B cell (primary cell): Measurements from ENCODE around the gene HDAC9. TPM values are rescaled to one million over a fixed set of nuclear protein-coding genes. Genes with fewer than 3 reads are reported as not detected.

Source experiments
- ATAC-seq: fragments of 200-7000 bp; cut with Tn5 transposase; one replicate; pipeline ENCODE4 v1.10.0; 2021; ENCODE audit warnings: low read depth, mild to moderate bottlenecking, moderate number of reproducible peaks, moderate library complexity
- CTCF ChIA-PET: fragments of 350-600 bp; sonication (Branson Sonifier 250); formaldehyde crosslinking; loops from one replicate; lab custom pipeline; 2021; ENCODE audit warnings: antibody characterized with exemption, inconsistent platforms; lab: Charles Lee
- POLR2A ChIA-PET: fragments of 350-600 bp; sonication (Branson Sonifier 250); formaldehyde crosslinking; loops from one replicate; lab custom pipeline; 2021; ENCODE audit warnings: antibody characterized with exemption; lab: Charles Lee
- DNase-seq: peaks from one replicate; pipeline ENCODE4 v3.0.0; 2013
- H2AFZ ChIP-seq: 2 replicates; pipeline ENCODE4 v1.6.1; 2012; ENCODE audit warnings: mild to moderate bottlenecking, low read depth, low read length; ENCODE audit not compliant: insufficient read depth, poor library complexity, severe bottlenecking
- H3K27ac ChIP-seq, 2 donors: 1 replicate in 1 of 2; 2 replicates in 1 of 2; pipeline ENCODE4 v1.5.1; 2012 to 2013; ENCODE audit warnings: low read length in 2 of 2, mild to moderate bottlenecking in 2 of 2, moderate library complexity in 1 of 2
- H3K27me3 ChIP-seq, 4 experiments: fragments of 200-600 bp in 1 of 4; sonication (generic) in 1 of 4; replicated peaks in 1 of 4; 1 replicate in 2 of 4; 2 replicates in 2 of 4; pipeline versions ENCODE4 v1.6.1 to v1.7.0; 2013 to 2016; ENCODE audit warnings: low read length in 3 of 4, mild to moderate bottlenecking in 2 of 4, mixed read lengths in 1 of 4, moderate library complexity in 1 of 4; ENCODE audit not compliant: insufficient read depth in 4 of 4, control insufficient read depth in 3 of 4; ENCODE audit errors: control extremely low read depth in 1 of 4
- H3K36me3 ChIP-seq, 2 experiments: replicated peaks in 1 of 2; 1 replicate in 1 of 2; 2 replicates in 1 of 2; pipeline versions ENCODE4 v1.6.1 to v1.7.1; 2013; ENCODE audit warnings: low read length in 1 of 2; ENCODE audit not compliant: insufficient read depth in 2 of 2, control insufficient read depth in 1 of 2; ENCODE audit errors: control extremely low read depth in 1 of 2, extremely low read depth in 1 of 2
- H3K4me1 ChIP-seq, 2 donors: fragments of 200-600 bp in 1 of 2; sonication (generic) in 1 of 2; 1 replicate in 1 of 2; 2 replicates in 1 of 2; pipeline versions ENCODE4 v1.5.1 to v1.6.1; 2013 to 2017; ENCODE audit warnings: low read length in 2 of 2; ENCODE audit not compliant: control insufficient read depth in 2 of 2, insufficient read depth in 2 of 2
- H3K4me2 ChIP-seq: replicated peaks from 2 replicates; pipeline ENCODE3; 2012; ENCODE audit warnings: mild to moderate bottlenecking, low read depth, low read length; ENCODE audit not compliant: poor library complexity, severe bottlenecking
- H3K4me3 ChIP-seq, 5 experiments: fragments of 200-600 bp in 1 of 5; sonication (generic) in 1 of 5; 1 replicate in 3 of 5; 2 replicates in 2 of 5; pipeline versions ENCODE4 v1.5.1 to v1.7.0; 2011 to 2016; ENCODE audit warnings: low read length in 4 of 5, mild to moderate bottlenecking in 4 of 5, low read depth in 2 of 5, control low read depth in 1 of 5, moderate library complexity in 1 of 5; ENCODE audit not compliant: insufficient read depth in 1 of 5; ENCODE audit errors: control extremely low read depth in 1 of 5, extremely low read depth in 1 of 5
- H3K79me2 ChIP-seq: fragments of 200-600 bp; sonication (generic); one replicate; pipeline ENCODE4 v1.6.0; 2016; ENCODE audit warnings: low read length; ENCODE audit not compliant: control insufficient read depth, insufficient read depth
- H3K9ac ChIP-seq: fragments of 200-600 bp; sonication (generic); 2 replicates; pipeline ENCODE4 v1.6.1; 2017; ENCODE audit warnings: mild to moderate bottlenecking, low read length, moderate library complexity
- H3K9me3 ChIP-seq, 3 donors: one replicate each; pipeline versions ENCODE4 v1.6.1 to v1.7.1; 2013; ENCODE audit warnings: low read length in 2 of 3; ENCODE audit not compliant: control insufficient read depth in 2 of 3, insufficient read depth in 1 of 3; ENCODE audit errors: control extremely low read depth in 1 of 3
- H4K20me1 ChIP-seq: 2 replicates; pipeline ENCODE4 v1.6.0; 2012; ENCODE audit warnings: mild to moderate bottlenecking, low read length; ENCODE audit not compliant: insufficient read depth, control insufficient read depth, poor library complexity, severe bottlenecking
- H3K27ac Mint-ChIP-seq: one replicate; pipeline ENCODE4 v1.8.0; 2021; ENCODE audit warnings: mixed read lengths
- H3K27me3 Mint-ChIP-seq: one replicate; pipeline ENCODE4 v1.8.0; 2021; ENCODE audit warnings: mixed read lengths
- H3K4me1 Mint-ChIP-seq: one replicate; pipeline ENCODE4 v1.8.0; 2021; ENCODE audit warnings: mixed read lengths
- H3K4me3 Mint-ChIP-seq: one replicate; pipeline ENCODE4 v1.8.0; 2021; ENCODE audit warnings: mixed read lengths
- H3K9me3 Mint-ChIP-seq: one replicate; pipeline ENCODE4 v1.8.0; 2022; ENCODE audit warnings: mixed read lengths; ENCODE audit not compliant: insufficient read depth
- EZH2 ChIP-seq: IDR thresholded peaks from 2 replicates; pipeline ENCODE4 v1.6.1; 2012; ENCODE audit warnings: borderline replicate concordance, low read depth, mild to moderate bottlenecking, moderate library complexity, low read length; ENCODE audit not compliant: insufficient read depth, poor library complexity, severe bottlenecking
- WGBS: methylation state at CpG from one replicate; pipeline ENCODE4 v1.1.5; 2013; ENCODE audit warnings: missing lambda C conversion rate; ENCODE audit not compliant: insufficient coverage; 5-methylcytosine and 5-hydroxymethylcytosine counted together
- intact Hi-C: fragments of 100-400 bp; cut with micrococcal nuclease; formaldehyde crosslinking; loops from one replicate; pipeline ENCODE4 v1.10.0; 2022
- polyA plus RNA-seq: library from polyadenylated mRNA; depleted of rRNA; stranded (reverse); fragments of >200 nt; gene quantifications from 2 replicates; pipeline ENCODE4 v1.2.3, GENCODE V29; 2012
- total RNA-seq, 2 donors: library from RNA; stranded (reverse); fragments of 120-200 nt in 1 of 2; gene quantifications; 1 replicate in 1 of 2; 2 replicates in 1 of 2; pipeline versions ENCODE4 v1.2.3 to v1.2.4, GENCODE V29; 2013 to 2022
- TF ChIP-seq, protein P1 (sequence below): fragments of 200-600 bp; IDR thresholded peaks from one replicate; pipeline ENCODE4 v1.8.0; 2022; ENCODE audit warnings: antibody characterized with exemption, mild to moderate bottlenecking

Gene HDAC9
- total and polyA plus RNA-seq, 2 donors (not counting 1 experiment from before 2014, with no cell fraction given): 49.1 to 64.8 TPM

GRCh38 chr7:18655506-18655905 lies 160.0 kb downstream of the HDAC9 start:
- H3K27me3 Mint-ChIP-seq: no peaks in the 10 kb centered on the region
- intact Hi-C loops: no loop called here
- no peak for ATAC-seq
- DNase-seq: no peak
- no peaks in the 10 kb centered on the region for H3K79me2 ChIP-seq
- no peaks in the 10 kb centered on the region for H3K9me3 ChIP-seq
- H4K20me1 ChIP-seq: no peaks in the 10 kb centered on the region
- peaks cover 3% of the 10 kb centered on the region for H3K4me1 Mint-ChIP-seq
- no peak overlapping the region for H3K9ac ChIP-seq
- TF ChIP-seq, protein P1, sequence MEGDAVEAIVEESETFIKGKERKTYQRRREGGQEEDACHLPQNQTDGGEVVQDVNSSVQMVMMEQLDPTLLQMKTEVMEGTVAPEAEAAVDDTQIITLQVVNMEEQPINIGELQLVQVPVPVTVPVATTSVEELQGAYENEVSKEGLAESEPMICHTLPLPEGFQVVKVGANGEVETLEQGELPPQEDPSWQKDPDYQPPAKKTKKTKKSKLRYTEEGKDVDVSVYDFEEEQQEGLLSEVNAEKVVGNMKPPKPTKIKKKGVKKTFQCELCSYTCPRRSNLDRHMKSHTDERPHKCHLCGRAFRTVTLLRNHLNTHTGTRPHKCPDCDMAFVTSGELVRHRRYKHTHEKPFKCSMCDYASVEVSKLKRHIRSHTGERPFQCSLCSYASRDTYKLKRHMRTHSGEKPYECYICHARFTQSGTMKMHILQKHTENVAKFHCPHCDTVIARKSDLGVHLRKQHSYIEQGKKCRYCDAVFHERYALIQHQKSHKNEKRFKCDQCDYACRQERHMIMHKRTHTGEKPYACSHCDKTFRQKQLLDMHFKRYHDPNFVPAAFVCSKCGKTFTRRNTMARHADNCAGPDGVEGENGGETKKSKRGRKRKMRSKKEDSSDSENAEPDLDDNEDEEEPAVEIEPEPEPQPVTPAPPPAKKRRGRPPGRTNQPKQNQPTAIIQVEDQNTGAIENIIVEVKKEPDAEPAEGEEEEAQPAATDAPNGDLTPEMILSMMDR: no peak
- TF ChIP-seq EZH2: no peak
- no peak overlapping the region for H3K27ac Mint-ChIP-seq
- WGBS: 86% methylated on average over 3 of the region's 3 CpGs
- H3K9me3 Mint-ChIP-seq: no peaks in the 10 kb centered on the region
- H3K27ac ChIP-seq: no peak overlapping the region
- H2AFZ ChIP-seq: no peak overlapping the region
- peaks cover 7 to 60% of the 10 kb centered on the region in 2 experiments for H3K36me3 ChIP-seq
- no peak overlapping the region for H3K4me3 Mint-ChIP-seq
- no peak overlapping the region for H3K4me2 ChIP-seq
- ChIA-PET CTCF (interaction anchor here (0.9 to 2.2 kb wide), 3 partner anchors 10 to 303 kb away, joined by 3 to 24 read pairs (median 12); no protein-coding TSS in a partner anchor), POLR2A (no interaction called here)
- no peaks in the 10 kb centered on the region for H3K4me1 ChIP-seq
- H3K27me3 ChIP-seq: no peaks in the 10 kb centered on the region
- H3K4me3 ChIP-seq: no peak overlapping the region

GRCh38 chr7:18655912-18656311 lies 160.4 kb downstream of the HDAC9 start:
- no CpG with 5 or more reads among the region's 1 CpG for WGBS
- no peak overlapping the region for H3K9ac ChIP-seq
- intact Hi-C loops: no loop called here
- no peaks in the 10 kb centered on the region for H3K9me3 Mint-ChIP-seq
- H3K4me1 Mint-ChIP-seq: peaks cover 3% of the 10 kb centered on the region
- H3K9me3 ChIP-seq: no peaks in the 10 kb centered on the region
- H3K4me1 ChIP-seq: no peaks in the 10 kb centered on the region
- ATAC-seq (no peak), DNase-seq (no peak)
- H3K27ac ChIP-seq: no peak overlapping the region
- no peak overlapping the region for H2AFZ ChIP-seq
- no peaks in the 10 kb centered on the region for H4K20me1 ChIP-seq
- no peaks in the 10 kb centered on the region for H3K79me2 ChIP-seq
- POLR2A ChIA-PET: no interaction called here
- H3K4me3 ChIP-seq: no peak overlapping the region
- H3K27ac Mint-ChIP-seq: peak overlapping the region; percentile 22
- H3K4me3 Mint-ChIP-seq: no peak overlapping the region
- TF ChIP-seq, protein P1: no peak
- peaks cover 6 to 56% of the 10 kb centered on the region in 2 experiments for H3K36me3 ChIP-seq
- H3K4me2 ChIP-seq: no peak overlapping the region
- H3K27me3 Mint-ChIP-seq: no peaks in the 10 kb centered on the region
- H3K27me3 ChIP-seq: no peaks in the 10 kb centered on the region
- CTCF ChIA-PET: interaction anchor here (0.6 to 2.2 kb wide), 3 partner anchors 10 to 303 kb away, joined by 3 to 24 read pairs (median 12); no protein-coding TSS in a partner anchor
